ENCODE data around the gene CEP170B. TPM values are rescaled to one million over a fixed set of nuclear protein-coding genes. Genes with fewer than 3 reads are reported as not detected.

The CEP170B gene
- total RNA-seq (2014; rRNA removed; shearing (Covaris generic)) (23.3 and 24.5 TPM in 2 replicates), polyA plus RNA-seq (2016; fragmentation: Nextera tagmentation; extraction: Ambion mirVana) (2.5 and 2.7 TPM in 2 replicates)

DNA sequence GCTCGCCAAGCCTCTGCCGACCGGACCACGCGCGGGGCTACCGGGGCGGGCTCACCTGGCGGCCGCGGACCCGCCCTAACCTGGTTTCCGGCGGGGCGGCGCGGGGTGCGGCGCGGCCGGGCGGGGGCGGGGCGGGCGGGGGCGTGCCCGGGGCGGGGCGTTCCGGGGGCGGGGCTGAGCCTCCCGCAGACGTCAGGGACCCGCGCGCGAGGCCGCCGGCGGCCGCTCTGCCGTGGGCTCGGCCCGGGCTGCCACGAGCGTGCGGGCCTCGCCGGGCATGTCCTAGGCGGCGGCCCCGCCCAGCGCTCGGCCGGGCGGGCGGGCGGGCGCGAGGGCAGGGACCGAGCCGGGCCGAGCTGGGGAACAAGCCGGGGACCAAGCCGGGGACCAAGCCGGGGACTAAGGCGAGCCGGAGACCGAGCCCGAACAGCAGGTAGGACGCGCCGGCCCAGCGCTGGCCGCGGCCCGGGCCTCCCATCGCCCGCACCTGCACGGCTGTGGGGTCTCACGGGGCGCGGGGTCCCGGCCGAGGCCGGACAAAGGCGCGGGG lies at the start of gene CEP170B:
Gene CEP170B (plus strand): TSS at position 188 of the 550 bp plus-strand sequence. CDS start 3,183 bp downstream, outside the sequence.
- DNase-seq: peak; percentile 81
- peak within 1 kb of the TSS; percentile 61 for H3K27ac ChIP-seq

GRCh38 chr14:104816616-104816884 lies 48.5 kb upstream of the CEP170B start:
- Histone ChIP-seq H3K9ac (peak overlapping the region; percentile 89), H4K20me1 (ENCODE audit: insufficient read depth) (no peaks in the 10 kb centered on the region), H3K4me1 (ENCODE audit: insufficient read depth) (peaks cover 4% of the 10 kb centered on the region; the same call in 1 of the 2 replicates), H2AFZ (peak overlapping the region; percentile 83), H3K9me2 (ENCODE audit: insufficient read depth) (no peaks in the 10 kb centered on the region), H3K27me3 (replicated peaks; ENCODE audit: insufficient read depth) (no peaks in the 10 kb centered on the region), H3K27ac (peak overlapping the region; percentile 79), H3K4me3 (peak overlapping the region; percentile 85), H3K4me2 (ENCODE audit: unreplicated experiment) (peak overlapping the region; percentile 92), H3F3A (ENCODE audit: insufficient read depth) (no peaks in the 10 kb centered on the region; the same call in 1 of the 2 replicates), H3K36me3 (ENCODE audit: low read depth) (no peaks in the 10 kb centered on the region), H3K79me2 (ENCODE audit: insufficient read depth) (peaks cover 26% of the 10 kb centered on the region), H3K9me3 (ENCODE audit: low read depth) (no peaks in the 10 kb centered on the region)
- 1% methylated on average over 8 of the region's 8 CpGs for WGBS, 2 experiments (ENCODE audit: low coverage in 1 of 2, low lambda C conversion rate in 2 of 2, missing lambda C conversion rate in 2 of 2)
- no peak for DNase-seq
- in situ Hi-C loops (cut with MboI): no loop called here
- TF ChIP-seq EZH2 (IDR thresholded peaks at IDR 0.05; ENCODE audit: insufficient read depth, poor library complexity, severe bottlenecking) (no peak), EZH2phosphoT487 (IDR thresholded peaks at IDR 0.05; ENCODE audit: insufficient read depth, low read depth) (no peak)

More for the DNA sequence above, at the start of gene CEP170B:
- peak within 1 kb of the TSS; percentile 84 for H3K4me3 ChIP-seq
- no peaks in the 10 kb centered on the region for H4K20me1 ChIP-seq (ENCODE audit: insufficient read depth)
- peaks cover 5% of the 10 kb centered on the region; the same call in 1 of the 2 replicates for H3K4me1 ChIP-seq (ENCODE audit: insufficient read depth)
- in situ Hi-C loops (cut with MboI): no loop called here
- peaks cover 43% of the 10 kb centered on the region for H3K79me2 ChIP-seq (ENCODE audit: insufficient read depth)
- H3K27me3 ChIP-seq (replicated peaks; ENCODE audit: insufficient read depth): no peaks in the 10 kb centered on the region
- peak within 1 kb of the TSS; percentile 89 for H3K9ac ChIP-seq
- H3F3A ChIP-seq (ENCODE audit: insufficient read depth): peaks cover 5% of the 10 kb centered on the region; the same call in 1 of the 2 replicates
- H3K9me3 ChIP-seq (ENCODE audit: low read depth): no peaks in the 10 kb centered on the region
- no peaks in the 10 kb centered on the region for H3K9me2 ChIP-seq (ENCODE audit: insufficient read depth)
- no peaks in the 10 kb centered on the region for H3K36me3 ChIP-seq (ENCODE audit: low read depth)
- peak within 1 kb of the TSS; percentile 68 for H2AFZ ChIP-seq
- 0 to 2% methylated on average over 3 to 35 of the region's 88 CpGs for WGBS, 2 experiments (ENCODE audit: low coverage in 1 of 2, low lambda C conversion rate in 2 of 2, missing lambda C conversion rate in 2 of 2)
- peak within 1 kb of the TSS; percentile 77 for H3K4me2 ChIP-seq (ENCODE audit: unreplicated experiment)
- TF ChIP-seq EZH2phosphoT487 (IDR thresholded peaks at IDR 0.05; ENCODE audit: insufficient read depth, low read depth) (no peak), EZH2 (IDR thresholded peaks at IDR 0.05; ENCODE audit: insufficient read depth, poor library complexity, severe bottlenecking) (no peak)

DNA sequence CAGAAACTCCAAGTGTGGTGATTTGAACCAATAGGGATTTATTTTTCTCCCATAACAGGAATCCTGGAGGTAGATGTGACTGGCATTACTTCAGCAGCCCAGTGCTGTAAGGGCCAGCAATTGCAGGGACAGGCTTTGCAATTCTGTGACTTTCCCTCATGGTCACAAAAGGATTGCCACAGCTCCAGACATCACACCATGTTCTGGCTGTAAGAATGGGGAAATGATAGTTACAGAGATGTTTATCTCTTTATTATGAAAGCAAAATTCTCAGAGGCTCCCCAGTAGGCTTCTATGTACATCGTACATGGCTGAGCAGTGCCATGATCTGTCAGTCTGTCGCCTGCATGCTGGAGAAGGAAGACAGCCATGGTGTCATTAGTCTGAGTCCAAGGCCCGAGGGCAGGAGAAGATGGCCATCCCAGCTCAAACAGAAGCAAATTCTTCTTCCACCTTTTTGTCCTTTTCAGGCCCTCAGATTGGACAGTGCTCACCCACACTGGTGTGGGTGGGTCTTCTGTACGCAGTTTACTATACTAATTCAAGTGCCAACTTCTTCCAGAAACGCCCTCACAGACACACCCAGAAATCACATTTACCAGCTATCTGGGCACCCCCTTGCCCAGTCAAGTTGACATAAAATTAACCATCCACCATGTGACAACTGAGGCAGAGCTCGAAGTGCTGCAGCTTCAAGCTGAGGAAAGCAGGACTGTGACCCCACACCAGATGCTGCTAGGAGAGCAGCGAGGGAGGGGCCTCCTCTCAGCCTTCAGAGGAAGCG lies 46.9 kb upstream of the CEP170B start:
- H3F3A ChIP-seq (ENCODE audit: insufficient read depth): no peaks in the 10 kb centered on the region; the same call in 1 of the 2 replicates
- no peaks in the 10 kb centered on the region for H3K36me3 ChIP-seq (ENCODE audit: low read depth)
- H3K9me3 ChIP-seq (ENCODE audit: low read depth): no peaks in the 10 kb centered on the region
- no peak overlapping the region for H3K4me2 ChIP-seq (ENCODE audit: unreplicated experiment)
- no peaks in the 10 kb centered on the region for H3K27me3 ChIP-seq (replicated peaks; ENCODE audit: insufficient read depth)
- DNase-seq: no peak
- no peak overlapping the region for H2AFZ ChIP-seq
- H3K9me2 ChIP-seq (ENCODE audit: insufficient read depth): no peaks in the 10 kb centered on the region
- H3K4me3 ChIP-seq: no peak overlapping the region
- H3K9ac ChIP-seq: no peak overlapping the region
- peaks cover 26% of the 10 kb centered on the region for H3K79me2 ChIP-seq (ENCODE audit: insufficient read depth)
- TF ChIP-seq EZH2 (IDR thresholded peaks at IDR 0.05; ENCODE audit: insufficient read depth, poor library complexity, severe bottlenecking): no peak
- TF ChIP-seq EZH2phosphoT487 (IDR thresholded peaks at IDR 0.05; ENCODE audit: insufficient read depth, low read depth): no peak
- in situ Hi-C loops (cut with MboI): no loop called here
- H3K4me1 ChIP-seq (ENCODE audit: insufficient read depth): peaks cover 4% of the 10 kb centered on the region; the same call in 1 of the 2 replicates
- H4K20me1 ChIP-seq (ENCODE audit: insufficient read depth): no peaks in the 10 kb centered on the region
- WGBS, 2 experiments (ENCODE audit: low coverage in 1 of 2, low lambda C conversion rate in 2 of 2, missing lambda C conversion rate in 2 of 2): 79 to 87% methylated on average over 8 of the region's 8 CpGs
- no peak overlapping the region for H3K27ac ChIP-seq

- in situ Hi-C loops (cut with MboI): no loop called here
- Histone ChIP-seq H3K9me2 (ENCODE audit: insufficient read depth) (no peaks in the 10 kb centered on the region), H3K4me1 (ENCODE audit: insufficient read depth) (peaks cover 4% of the 10 kb centered on the region; the same call in 1 of the 2 replicates), H3F3A (ENCODE audit: insufficient read depth) (no peaks in the 10 kb centered on the region; the same call in 1 of the 2 replicates), H4K20me1 (ENCODE audit: insufficient read depth) (no peaks in the 10 kb centered on the region), H3K27me3 (replicated peaks; ENCODE audit: insufficient read depth) (no peaks in the 10 kb centered on the region), H3K9me3 (ENCODE audit: low read depth) (no peaks in the 10 kb centered on the region), H3K36me3 (ENCODE audit: low read depth) (no peaks in the 10 kb centered on the region), H2AFZ (no peak overlapping the region), H3K4me3 (no peak overlapping the region), H3K4me2 (ENCODE audit: unreplicated experiment) (no peak overlapping the region), H3K9ac (no peak overlapping the region), H3K79me2 (ENCODE audit: insufficient read depth) (peaks cover 20% of the 10 kb centered on the region), H3K27ac (no peak overlapping the region)
- no peak for DNase-seq
- WGBS, 2 experiments (ENCODE audit: low coverage in 1 of 2, low lambda C conversion rate in 2 of 2, missing lambda C conversion rate in 2 of 2): 72 to 77% methylated on average over 9 of the region's 9 CpGs
- TF ChIP-seq EZH2 (IDR thresholded peaks at IDR 0.05; ENCODE audit: insufficient read depth, poor library complexity, severe bottlenecking) (no peak), EZH2phosphoT487 (IDR thresholded peaks at IDR 0.05; ENCODE audit: insufficient read depth, low read depth) (no peak)
Observed at GRCh38 chr14:104818714-104819161, 46.3 kb upstream of the CEP170B start.

Measured in GM23248 (cell line).